NCI-H82 (cell line): Measurements from ENCODE around the gene HEYL.

ENCODE experiments used
- DNase-seq: peaks from one replicate; lab custom pipeline; 2025; lab: John Stamatoyannopoulos, UW

HEYL gene

GRCh38 chr1:39639305-39640130 lies at the start of gene HEYL:
Gene HEYL (minus strand): TSS chr1:39639643. CDS start chr1:39639625, 18 bp downstream.
- peak; percentile 89 for DNase-seq

DNA sequence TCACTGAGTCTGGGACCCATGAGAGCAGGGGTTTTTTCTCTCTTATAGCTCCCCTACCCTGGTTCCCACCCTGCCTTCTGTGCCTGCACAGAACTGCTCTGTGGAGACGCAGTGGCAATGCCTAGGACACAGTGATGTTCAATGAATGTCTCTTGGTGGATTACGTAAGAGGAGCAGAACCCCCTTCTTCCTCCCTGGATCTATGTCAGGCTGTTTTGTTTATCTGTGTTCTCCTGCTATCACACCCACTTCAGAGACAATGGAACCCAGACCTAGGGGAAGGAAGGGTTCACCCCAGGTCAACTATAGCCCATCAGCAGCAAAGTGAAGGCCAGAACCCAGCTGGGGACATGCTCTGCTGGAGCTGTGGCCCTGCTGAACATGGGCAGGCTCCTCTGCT lies 49.8 kb upstream of the HEYL start:
- no peak for DNase-seq

- DNase-seq, result no peak
Observed at GRCh38 chr1:39688706-39689105, 49.3 kb upstream of the HEYL start.

DNA sequence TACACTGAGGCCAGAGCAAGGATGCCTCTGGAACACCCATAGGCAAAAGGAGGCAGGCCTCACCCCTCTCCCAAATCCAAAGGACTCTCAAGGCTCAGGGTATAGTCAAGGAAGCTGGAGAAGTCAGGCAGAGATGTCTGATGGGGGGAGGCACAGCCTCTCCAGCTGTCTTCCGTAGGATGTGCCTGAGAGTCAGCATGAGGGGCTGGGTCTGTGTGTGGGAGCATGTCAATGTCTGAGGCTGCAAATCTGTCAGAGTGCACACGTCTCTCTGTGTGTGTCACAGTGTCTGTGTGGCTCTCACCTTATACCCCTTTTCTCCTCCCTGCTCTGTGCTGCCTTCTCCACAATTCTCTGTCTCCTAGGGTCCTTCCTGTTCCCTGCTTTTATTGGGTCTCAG lies 47.8 kb upstream of the HEYL start:
- DNase-seq, result no peak

- DNase-seq, result no peak
Observed at GRCh38 chr1:39685071-39685470, 45.6 kb upstream of the HEYL start.

- DNase-seq, result no peak
Observed at GRCh38 chr1:39684313-39684664, 44.8 kb upstream of the HEYL start.

GRCh38 chr1:39683591-39684312 lies 44.3 kb upstream of the HEYL start:
- no peak for DNase-seq

DNA sequence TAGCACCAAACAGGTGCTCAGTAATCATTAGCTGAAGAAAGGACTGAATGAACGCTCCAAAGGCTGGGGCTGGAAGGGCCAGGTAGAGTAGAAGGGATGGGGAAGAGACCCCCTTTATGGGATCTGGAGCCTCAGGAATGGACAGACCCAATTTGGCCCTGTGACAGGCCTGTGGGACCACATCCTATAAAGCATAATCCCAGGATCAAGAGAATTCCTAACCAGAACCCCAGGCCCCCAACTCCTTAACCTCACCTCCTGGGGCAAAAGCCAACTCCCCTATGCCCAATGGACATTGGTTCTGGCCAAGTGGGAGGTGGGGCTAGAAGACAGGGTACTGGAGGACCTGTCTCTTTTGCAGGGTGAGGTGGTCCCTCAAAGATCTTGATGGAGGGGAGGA lies 42.6 kb upstream of the HEYL start:
- no peak for DNase-seq

GRCh38 chr1:39681294-39681693 lies 41.9 kb upstream of the HEYL start:
- no peak for DNase-seq

GRCh38 chr1:39680751-39681150 lies 41.3 kb upstream of the HEYL start:
- no peak for DNase-seq

- DNase-seq, result no peak
Observed at GRCh38 chr1:39679821-39680220, 40.4 kb upstream of the HEYL start.

DNA sequence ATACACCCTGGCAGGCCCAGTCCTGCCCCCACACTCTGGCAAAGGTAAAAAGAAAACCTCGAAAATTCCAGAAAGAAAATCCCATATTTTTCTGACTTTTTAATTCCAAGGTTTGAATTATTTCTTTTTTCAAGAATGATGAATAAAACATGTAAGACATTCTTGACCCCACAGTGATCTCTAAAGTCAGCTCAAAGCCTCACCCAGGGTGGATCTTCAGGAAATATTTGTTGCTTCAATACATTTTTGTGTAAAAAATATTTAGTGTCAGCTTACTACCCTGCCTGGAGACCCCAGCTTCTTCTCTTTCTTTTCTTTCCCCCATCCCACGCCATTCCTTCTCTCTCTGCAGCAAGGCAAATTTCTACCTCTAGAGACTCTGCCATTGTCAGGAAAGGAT lies 39.4 kb upstream of the HEYL start:
- no peak for DNase-seq

DNA sequence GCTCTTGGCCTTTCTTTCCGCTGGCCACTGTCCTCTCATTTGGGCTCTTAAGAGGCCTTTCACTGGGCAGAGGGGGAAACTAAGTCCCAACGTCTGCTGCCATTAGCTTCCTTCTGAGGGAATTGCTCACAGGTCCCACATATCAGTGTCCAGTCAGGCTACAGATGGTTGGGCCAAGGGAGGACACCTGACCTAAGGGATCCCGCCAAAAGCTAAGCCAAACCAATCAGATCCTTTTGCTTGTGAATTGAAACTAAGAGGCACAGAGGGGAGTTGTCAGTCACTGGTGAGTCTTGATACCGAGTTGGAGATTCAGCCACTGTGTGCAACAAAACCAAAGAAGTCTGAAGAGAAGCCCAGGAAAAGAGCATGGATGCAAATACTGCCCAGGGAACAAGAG lies 38.2 kb upstream of the HEYL start:
- no peak for DNase-seq

DNA sequence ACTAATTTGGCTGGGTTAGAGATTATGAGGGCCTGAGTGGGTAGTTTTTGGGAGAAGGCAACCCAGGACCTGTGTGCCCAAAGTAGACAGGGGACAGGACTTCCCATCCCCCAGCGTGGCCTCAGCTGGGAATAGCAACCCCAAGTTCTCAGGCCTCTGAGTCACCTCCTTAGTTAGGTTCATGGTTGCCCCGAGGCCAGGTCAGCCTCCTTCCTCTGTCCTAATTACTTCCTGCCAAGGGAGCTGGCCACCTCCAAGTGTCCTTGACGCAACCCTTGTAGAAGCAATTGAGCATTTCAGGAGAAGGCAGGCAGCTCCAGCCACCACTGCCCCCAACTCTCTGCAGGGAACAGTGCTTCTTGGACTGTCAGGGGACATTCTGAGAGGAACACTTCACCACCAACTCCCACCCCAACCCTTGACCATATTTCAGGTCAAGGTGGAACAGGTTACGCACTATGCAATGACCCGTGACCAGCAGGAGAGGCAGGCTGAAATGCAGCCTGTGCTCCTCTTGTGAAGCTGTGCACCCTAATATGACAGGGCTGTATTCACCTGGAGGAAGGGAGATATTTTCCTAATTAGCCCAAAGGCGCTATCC lies 37.6 kb upstream of the HEYL start:
- DNase-seq, result no peak

GRCh38 chr1:39675220-39675619 lies 35.8 kb upstream of the HEYL start:
- no peak for DNase-seq

GRCh38 chr1:39673215-39673614 lies 33.8 kb upstream of the HEYL start:
- no peak for DNase-seq

DNA sequence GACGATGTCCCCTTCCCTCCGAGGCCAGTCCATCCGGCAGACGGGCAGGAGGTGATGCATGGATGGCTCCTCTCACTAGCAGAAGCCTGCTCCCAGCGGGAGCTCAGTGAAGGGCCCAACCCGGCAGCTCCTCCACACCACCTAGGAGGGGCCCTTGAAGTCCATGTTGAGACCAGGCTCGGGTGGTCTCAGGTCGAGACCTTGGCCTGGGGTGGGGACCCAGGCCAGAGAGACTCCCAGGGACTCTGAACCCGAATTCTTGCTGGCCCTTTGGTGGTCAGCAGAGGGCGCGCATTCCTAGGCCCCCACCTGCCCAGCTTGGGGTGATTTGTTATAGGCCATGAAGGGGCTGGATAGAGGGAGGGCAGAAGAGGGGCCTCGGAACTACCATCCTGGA lies 33.1 kb upstream of the HEYL start:
- peak; percentile 58 for DNase-seq

- no peak for DNase-seq
Observed at GRCh38 chr1:39671793-39672550, 32.5 kb upstream of the HEYL start, which contains the start of gene NT5C1A. Gene NT5C1A (minus strand): TSS chr1:39672107. CDS start chr1:39672038, 69 bp downstream.

DNA sequence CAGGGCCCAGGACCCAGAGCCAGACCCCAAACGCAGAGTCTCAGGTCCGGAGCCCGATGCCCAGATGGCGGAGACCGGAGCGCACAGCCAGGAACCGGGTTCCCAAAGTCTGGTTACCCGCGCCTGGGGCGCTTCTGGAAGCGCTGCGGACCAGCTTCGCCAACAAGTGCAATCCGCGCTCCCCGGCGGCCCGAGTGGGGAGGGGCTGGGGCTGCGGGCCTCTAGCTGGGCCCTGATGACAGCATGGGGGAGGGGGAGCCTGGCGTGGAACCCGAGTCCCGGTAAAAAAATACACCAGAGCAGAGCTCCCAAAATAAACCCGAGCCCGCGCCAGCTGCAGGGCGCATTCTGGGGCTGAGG lies 32.0 kb upstream of the HEYL start:
- no peak for DNase-seq

DNA sequence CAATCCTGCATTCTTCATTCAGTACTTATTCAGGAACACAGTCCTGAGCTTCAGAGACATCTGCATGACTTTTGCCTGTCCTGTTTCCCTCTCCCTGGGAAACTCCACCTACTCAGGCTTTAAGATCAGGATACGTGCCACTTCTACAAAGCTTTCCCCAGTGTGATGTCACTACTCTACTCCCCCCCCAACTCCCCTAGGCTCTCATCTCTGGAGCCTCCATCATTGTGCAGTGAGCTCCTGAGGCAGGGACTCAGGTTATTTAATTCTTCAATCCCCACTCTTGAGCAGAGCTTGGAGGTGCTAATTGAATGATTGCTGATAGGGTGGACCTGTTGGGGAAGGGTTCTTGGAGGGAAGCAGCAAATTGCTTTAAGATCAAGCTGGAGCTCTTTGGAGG lies 31.2 kb upstream of the HEYL start:
- DNase-seq, result no peak

GRCh38 chr1:39668894-39669293 lies 29.5 kb upstream of the HEYL start:
- no peak for DNase-seq

- DNase-seq, result no peak
Observed at GRCh38 chr1:39668111-39668510, 28.7 kb upstream of the HEYL start.
